ENCODE measurements around the gene CHCHD3.

Gene CHCHD3

GRCh38 chr7:132752431-132752830 lies 329.5 kb downstream of the CHCHD3 start:
- H3K27ac ChIP-seq (ENCODE audit: insufficient read depth in 1 of 2, low read depth in 1 of 2, low read length in 2 of 2, poor library complexity in 1 of 2, severe bottlenecking in 2 of 2): no peak overlapping the region
- H3K27me3 ChIP-seq (replicated peaks in 2 of 5; ENCODE audit: control insufficient read depth in 4 of 5, insufficient read depth in 5 of 5, low read length in 4 of 5): no peaks in the 10 kb centered on the region
- WGBS (ENCODE audit: insufficient coverage): 100% methylated on average over 2 of the region's 2 CpGs
- no peak for DNase-seq
- peaks cover 0 to 2% (median 0%) of the 10 kb centered on the region in 5 experiments for H3K9me3 ChIP-seq (ENCODE audit: control extremely low read depth in 1 of 5, control insufficient read depth in 4 of 5, insufficient read depth in 2 of 5, low read depth in 1 of 5, low read length in 4 of 5)
- H3K4me1 ChIP-seq (ENCODE audit: control extremely low read depth in 1 of 4, control insufficient read depth in 4 of 4, insufficient read depth in 4 of 4, low read length in 3 of 4): no peaks in the 10 kb centered on the region
- CTCF ChIA-PET: no interaction called here
- no peak overlapping the region for H3K4me3 ChIP-seq (ENCODE audit: control insufficient read depth in 1 of 7, extremely low read depth in 1 of 7, insufficient read depth in 4 of 7, low read depth in 2 of 7, low read length in 6 of 7)
- H3K36me3 ChIP-seq (ENCODE audit: control insufficient read depth in 4 of 4, insufficient read depth in 4 of 4, low read length in 3 of 4): no peaks in the 10 kb centered on the region
- POLR2A ChIA-PET: no interaction called here

- Histone ChIP-seq H3K27me3 (replicated peaks in 2 of 5; ENCODE audit: control insufficient read depth in 4 of 5, insufficient read depth in 5 of 5, low read length in 4 of 5) (no peaks in the 10 kb centered on the region), H3K27ac (ENCODE audit: insufficient read depth in 1 of 2, low read depth in 1 of 2, low read length in 2 of 2, poor library complexity in 1 of 2, severe bottlenecking in 2 of 2) (no peak overlapping the region), H3K9me3 (ENCODE audit: control extremely low read depth in 1 of 5, control insufficient read depth in 4 of 5, insufficient read depth in 2 of 5, low read depth in 1 of 5, low read length in 4 of 5) (no peaks in the 10 kb centered on the region), H3K36me3 (ENCODE audit: control insufficient read depth in 4 of 4, insufficient read depth in 4 of 4, low read length in 3 of 4) (no peaks in the 10 kb centered on the region), H3K4me1 (ENCODE audit: control extremely low read depth in 1 of 4, control insufficient read depth in 4 of 4, insufficient read depth in 4 of 4, low read length in 3 of 4) (no peaks in the 10 kb centered on the region), H3K4me3 (ENCODE audit: control insufficient read depth in 1 of 7, extremely low read depth in 1 of 7, insufficient read depth in 4 of 7, low read depth in 2 of 7, low read length in 6 of 7) (no peak overlapping the region)
- no peak for DNase-seq
- ChIA-PET CTCF (no interaction called here), POLR2A (no interaction called here)
- WGBS (ENCODE audit: insufficient coverage): 92% methylated on average over 7 of the region's 8 CpGs
Measured at GRCh38 chr7:132751244-132751647, 330.6 kb downstream of the CHCHD3 start.

- DNase-seq: no peak
- Histone ChIP-seq H3K36me3 (ENCODE audit: control insufficient read depth in 4 of 4, insufficient read depth in 4 of 4, low read length in 3 of 4) (no peaks in the 10 kb centered on the region), H3K27me3 (replicated peaks in 2 of 5; ENCODE audit: control insufficient read depth in 4 of 5, insufficient read depth in 5 of 5, low read length in 4 of 5) (no peaks in the 10 kb centered on the region), H3K27ac (ENCODE audit: insufficient read depth in 1 of 2, low read depth in 1 of 2, low read length in 2 of 2, poor library complexity in 1 of 2, severe bottlenecking in 2 of 2) (no peak overlapping the region), H3K4me3 (ENCODE audit: control insufficient read depth in 1 of 7, extremely low read depth in 1 of 7, insufficient read depth in 4 of 7, low read depth in 2 of 7, low read length in 6 of 7) (no peak overlapping the region), H3K4me1 (ENCODE audit: control extremely low read depth in 1 of 4, control insufficient read depth in 4 of 4, insufficient read depth in 4 of 4, low read length in 3 of 4) (no peaks in the 10 kb centered on the region), H3K9me3 (ENCODE audit: control extremely low read depth in 1 of 5, control insufficient read depth in 4 of 5, insufficient read depth in 2 of 5, low read depth in 1 of 5, low read length in 4 of 5) (no peaks in the 10 kb centered on the region)
- ChIA-PET CTCF (no interaction called here), POLR2A (no interaction called here)
- 93% methylated on average over 3 of the region's 11 CpGs for WGBS (ENCODE audit: insufficient coverage)
Measured at GRCh38 chr7:132750530-132751217, 331.2 kb downstream of the CHCHD3 start.

GRCh38 chr7:132750096-132750495 lies 331.8 kb downstream of the CHCHD3 start:
- Histone ChIP-seq H3K4me3 (ENCODE audit: control insufficient read depth in 1 of 7, extremely low read depth in 1 of 7, insufficient read depth in 4 of 7, low read depth in 2 of 7, low read length in 6 of 7) (no peak overlapping the region), H3K27ac (ENCODE audit: insufficient read depth in 1 of 2, low read depth in 1 of 2, low read length in 2 of 2, poor library complexity in 1 of 2, severe bottlenecking in 2 of 2) (no peak overlapping the region), H3K27me3 (replicated peaks in 2 of 5; ENCODE audit: control insufficient read depth in 4 of 5, insufficient read depth in 5 of 5, low read length in 4 of 5) (no peaks in the 10 kb centered on the region), H3K4me1 (ENCODE audit: control extremely low read depth in 1 of 4, control insufficient read depth in 4 of 4, insufficient read depth in 4 of 4, low read length in 3 of 4) (no peaks in the 10 kb centered on the region), H3K9me3 (ENCODE audit: control extremely low read depth in 1 of 5, control insufficient read depth in 4 of 5, insufficient read depth in 2 of 5, low read depth in 1 of 5, low read length in 4 of 5) (no peaks in the 10 kb centered on the region), H3K36me3 (ENCODE audit: control insufficient read depth in 4 of 4, insufficient read depth in 4 of 4, low read length in 3 of 4) (no peaks in the 10 kb centered on the region)
- CTCF ChIA-PET: no interaction called here
- DNase-seq: no peak
- POLR2A ChIA-PET: no interaction called here
- WGBS (ENCODE audit: insufficient coverage): 86% methylated on average over 6 of the region's 7 CpGs

GRCh38 chr7:132745510-132745909 lies 336.4 kb downstream of the CHCHD3 start:
- ChIA-PET POLR2A (no interaction called here), CTCF (interaction anchor here (1.0 kb wide), 1 partner anchor 30 kb away, joined by 6 read pairs; no protein-coding TSS in a partner anchor)
- DNase-seq: no peak
- Histone ChIP-seq H3K9me3 (ENCODE audit: control extremely low read depth in 1 of 5, control insufficient read depth in 4 of 5, insufficient read depth in 2 of 5, low read depth in 1 of 5, low read length in 4 of 5) (peaks cover 0 to 9% (median 0%) of the 10 kb centered on the region in 5 experiments), H3K27ac (ENCODE audit: insufficient read depth in 1 of 2, low read depth in 1 of 2, low read length in 2 of 2, poor library complexity in 1 of 2, severe bottlenecking in 2 of 2) (no peak overlapping the region), H3K4me3 (ENCODE audit: control insufficient read depth in 1 of 7, extremely low read depth in 1 of 7, insufficient read depth in 4 of 7, low read depth in 2 of 7, low read length in 6 of 7) (no peak overlapping the region), H3K4me1 (ENCODE audit: control extremely low read depth in 1 of 4, control insufficient read depth in 4 of 4, insufficient read depth in 4 of 4, low read length in 3 of 4) (no peaks in the 10 kb centered on the region), H3K36me3 (ENCODE audit: control insufficient read depth in 4 of 4, insufficient read depth in 4 of 4, low read length in 3 of 4) (no peaks in the 10 kb centered on the region), H3K27me3 (replicated peaks in 2 of 5; ENCODE audit: control insufficient read depth in 4 of 5, insufficient read depth in 5 of 5, low read length in 4 of 5) (no peaks in the 10 kb centered on the region)

GRCh38 chr7:132743974-132744373 lies 337.9 kb downstream of the CHCHD3 start:
- Histone ChIP-seq H3K27me3 (replicated peaks in 2 of 5; ENCODE audit: control insufficient read depth in 4 of 5, insufficient read depth in 5 of 5, low read length in 4 of 5) (peaks cover 0 to 4% (median 0%) of the 10 kb centered on the region in 5 experiments), H3K27ac (ENCODE audit: insufficient read depth in 1 of 2, low read depth in 1 of 2, low read length in 2 of 2, poor library complexity in 1 of 2, severe bottlenecking in 2 of 2) (no peak overlapping the region), H3K4me1 (ENCODE audit: control extremely low read depth in 1 of 4, control insufficient read depth in 4 of 4, insufficient read depth in 4 of 4, low read length in 3 of 4) (no peaks in the 10 kb centered on the region), H3K36me3 (ENCODE audit: control insufficient read depth in 4 of 4, insufficient read depth in 4 of 4, low read length in 3 of 4) (no peaks in the 10 kb centered on the region), H3K4me3 (ENCODE audit: control insufficient read depth in 1 of 7, extremely low read depth in 1 of 7, insufficient read depth in 4 of 7, low read depth in 2 of 7, low read length in 6 of 7) (no peak overlapping the region), H3K9me3 (ENCODE audit: control extremely low read depth in 1 of 5, control insufficient read depth in 4 of 5, insufficient read depth in 2 of 5, low read depth in 1 of 5, low read length in 4 of 5) (peaks cover 0 to 9% (median 0%) of the 10 kb centered on the region in 5 experiments)
- whole genome bisulfite sequencing (ENCODE audit: insufficient coverage): 100% methylated on average over 2 of the region's 2 CpGs
- CTCF ChIA-PET: no interaction called here
- POLR2A ChIA-PET: no interaction called here
- DNase-seq: peak; percentile 2 to 19 (median 11)

GRCh38 chr7:132742189-132742612 lies 339.7 kb downstream of the CHCHD3 start:
- Histone ChIP-seq H3K9me3 (ENCODE audit: control extremely low read depth in 1 of 5, control insufficient read depth in 4 of 5, insufficient read depth in 2 of 5, low read depth in 1 of 5, low read length in 4 of 5) (peaks cover 0 to 9% (median 0%) of the 10 kb centered on the region in 5 experiments), H3K27me3 (replicated peaks in 2 of 5; ENCODE audit: control insufficient read depth in 4 of 5, insufficient read depth in 5 of 5, low read length in 4 of 5) (peaks cover 0 to 4% (median 0%) of the 10 kb centered on the region in 5 experiments), H3K27ac (ENCODE audit: insufficient read depth in 1 of 2, low read depth in 1 of 2, low read length in 2 of 2, poor library complexity in 1 of 2, severe bottlenecking in 2 of 2) (no peak overlapping the region), H3K4me1 (ENCODE audit: control extremely low read depth in 1 of 4, control insufficient read depth in 4 of 4, insufficient read depth in 4 of 4, low read length in 3 of 4) (no peaks in the 10 kb centered on the region), H3K4me3 (ENCODE audit: control insufficient read depth in 1 of 7, extremely low read depth in 1 of 7, insufficient read depth in 4 of 7, low read depth in 2 of 7, low read length in 6 of 7) (no peak overlapping the region), H3K36me3 (ENCODE audit: control insufficient read depth in 4 of 4, insufficient read depth in 4 of 4, low read length in 3 of 4) (no peaks in the 10 kb centered on the region)
- ChIA-PET POLR2A (interaction anchor here (0.5 kb wide), 1 partner anchor 113 kb away, joined by 3 read pairs; no protein-coding TSS in a partner anchor), CTCF (no interaction called here)
- WGBS (ENCODE audit: insufficient coverage): 100% methylated on average over 3 of the region's 4 CpGs
- no peak for DNase-seq

Data from common myeloid progenitor, CD34-positive (primary cell).